OCI-LY7 (cell line): Measurements from ENCODE around the gene C10orf90. TPM values are rescaled to one million over a fixed set of nuclear protein-coding genes. Genes with fewer than 3 reads are reported as not detected.

Experiments
- BruUV-seq: library from RNA; stranded (reverse); fragments of 400-500 nt; replicated peaks from 2 replicates; lab custom pipeline; 2021; lab: Mats Ljungman, UMichigan
- CTCF ChIA-PET: fragments of 300-600 bp; sonication (Branson Sonifier 250); formaldehyde crosslinking; loops from one replicate; lab custom pipeline; 2022; ENCODE audit warnings: antibody characterized with exemption; ENCODE audit not compliant: unreplicated experiment; lab: Charles Lee
- POLR2A ChIA-PET: fragments of 300-600 bp; sonication (Branson Sonifier 250); formaldehyde crosslinking; loops from one replicate; lab custom pipeline; 2022; ENCODE audit warnings: antibody characterized with exemption; lab: Charles Lee
- DNase-seq: peaks from one replicate; pipeline ENCODE4 v3.0.0-alpha.2; 2015; ENCODE audit warnings: low spot score
- H2AFZ ChIP-seq: fragments of 200-600 bp; sonication (generic), shearing (Covaris generic); 2 replicates; pipeline ENCODE4 v1.6.1; 2014; ENCODE audit warnings: mild to moderate bottlenecking, antibody characterized with exemption, low read length, moderate library complexity
- H3K27ac ChIP-seq: fragments of 200-600 bp; sonication (generic); 2 replicates; pipeline ENCODE4 v1.5.1; 2014; ENCODE audit warnings: mixed run types, low read depth, mild to moderate bottlenecking, moderate library complexity, low read length, inconsistent platforms; ENCODE audit not compliant: poor library complexity, severe bottlenecking
- H3K36me3 ChIP-seq: fragments of 200-600 bp; sonication (generic); 2 replicates; pipeline ENCODE4 v1.6.1; 2014; ENCODE audit warnings: mild to moderate bottlenecking, antibody characterized with exemption, low read length, moderate library complexity, mixed read lengths; ENCODE audit not compliant: insufficient read depth
- H3K4me1 ChIP-seq: fragments of 200-600 bp; sonication (generic); 2 replicates; pipeline ENCODE4 v1.5.1; 2014; ENCODE audit warnings: mild to moderate bottlenecking, low read length; ENCODE audit not compliant: insufficient read depth, poor library complexity, severe bottlenecking
- H3K4me2 ChIP-seq: fragments of 200-600 bp; sonication (generic); 2 replicates; pipeline ENCODE4 v1.6.1; 2014; ENCODE audit warnings: mild to moderate bottlenecking, low read length
- H3K4me3 ChIP-seq: fragments of 200-600 bp; sonication (generic); 2 replicates; pipeline ENCODE4 v1.5.1; 2014; ENCODE audit warnings: mild to moderate bottlenecking, low read depth, low read length; ENCODE audit not compliant: poor library complexity, severe bottlenecking
- H3K79me2 ChIP-seq: fragments of 200-600 bp; sonication (generic); 2 replicates; pipeline ENCODE4 v1.6.1; 2016; ENCODE audit warnings: low read depth, mild to moderate bottlenecking, low read length, moderate library complexity, mixed read lengths; ENCODE audit not compliant: insufficient read depth
- H3K9me2 ChIP-seq: fragments of 200-600 bp; sonication (generic); 2 replicates; pipeline ENCODE4 v1.6.1; 2016; ENCODE audit warnings: mild to moderate bottlenecking, low read length, mixed read lengths; ENCODE audit not compliant: insufficient read depth
- H3K9me3 ChIP-seq: fragments of 200-600 bp; sonication (generic); 2 replicates; pipeline ENCODE4 v1.6.1; 2014; ENCODE audit warnings: mild to moderate bottlenecking, mixed run types, low read length, mixed read lengths
- H4K20me1 ChIP-seq: fragments of 200-600 bp; sonication (generic); 2 replicates; pipeline ENCODE4 v1.6.1; 2014; ENCODE audit warnings: mild to moderate bottlenecking, antibody characterized with exemption, low read length, moderate library complexity, mixed read lengths; ENCODE audit not compliant: insufficient read depth
- EZH2phosphoT487 ChIP-seq: fragments of 200-600 bp; sonication (generic); IDR thresholded peaks from 2 replicates; pipeline ENCODE4 v1.6.1; 2018; ENCODE audit warnings: low read depth, borderline replicate concordance, mild to moderate bottlenecking, mixed run types, antibody characterized with exemption, low read length, moderate library complexity, mixed read lengths
- intact Hi-C: fragments of 100-400 bp; cut with micrococcal nuclease; formaldehyde crosslinking; loops from one replicate; pipeline ENCODE4 v1.10.0; 2022; ENCODE audit not compliant: unreplicated experiment
- total RNA-seq, 2 experiments: library from RNA; depleted of rRNA in 1 of 2; stranded (reverse); fragments of >200 nt in 1 of 2; shearing (Covaris generic) in 1 of 2; gene quantifications; 2 replicates each; pipeline ENCODE4 v1.2.3, GENCODE V29; 2014 to 2022
- TF ChIP-seq, protein P1 (sequence below): fragments of 200-600 bp; sonication (generic); conservative IDR thresholded peaks from 2 replicates; pipeline ENCODE4 v1.5.1; 2014; ENCODE audit warnings: mild to moderate bottlenecking, antibody characterized with exemption, low read length, moderate library complexity, mixed read lengths

The C10orf90 gene
- total RNA-seq, 2 experiments from 2014 or later, result not detected

DNA sequence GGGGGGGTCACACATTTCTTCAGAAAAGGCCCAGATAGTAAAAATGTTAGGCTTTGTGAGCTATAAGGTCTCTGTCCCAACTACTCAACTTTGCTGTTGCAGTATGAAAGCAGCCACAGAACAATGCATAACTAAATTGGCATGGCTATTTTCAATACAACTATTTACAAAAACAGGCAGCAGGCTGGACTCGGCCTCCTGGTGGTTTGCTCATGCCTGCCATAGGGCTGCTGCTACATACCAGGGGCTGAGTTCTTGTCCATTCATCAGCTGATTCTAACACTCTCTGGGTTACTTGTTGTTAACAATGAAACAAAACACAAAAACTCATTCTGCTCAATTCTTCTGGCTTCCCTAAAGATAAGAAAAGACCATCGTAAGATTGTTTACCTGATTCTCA lies 172.8 kb downstream of the C10orf90 start:
- ChIA-PET POLR2A (no interaction called here), CTCF (no interaction called here)
- H3K9me3 ChIP-seq, result no peaks in the 10 kb centered on the region
- H4K20me1 ChIP-seq, result no peaks in the 10 kb centered on the region
- no peaks in the 10 kb centered on the region for H3K36me3 ChIP-seq
- H3K4me1 ChIP-seq, result no peaks in the 10 kb centered on the region
- H3K9me2 ChIP-seq, result no peaks in the 10 kb centered on the region
- H3K27ac ChIP-seq, result no peak overlapping the region
- DNase-seq, result no peak
- intact Hi-C loops, result no loop called here
- BruUV-seq, result no TSS peak
- no peak overlapping the region for H3K4me2 ChIP-seq
- no peaks in the 10 kb centered on the region for H3K79me2 ChIP-seq
- H2AFZ ChIP-seq, result no peak overlapping the region
- H3K4me3 ChIP-seq, result no peak overlapping the region
- TF ChIP-seq, protein P1, sequence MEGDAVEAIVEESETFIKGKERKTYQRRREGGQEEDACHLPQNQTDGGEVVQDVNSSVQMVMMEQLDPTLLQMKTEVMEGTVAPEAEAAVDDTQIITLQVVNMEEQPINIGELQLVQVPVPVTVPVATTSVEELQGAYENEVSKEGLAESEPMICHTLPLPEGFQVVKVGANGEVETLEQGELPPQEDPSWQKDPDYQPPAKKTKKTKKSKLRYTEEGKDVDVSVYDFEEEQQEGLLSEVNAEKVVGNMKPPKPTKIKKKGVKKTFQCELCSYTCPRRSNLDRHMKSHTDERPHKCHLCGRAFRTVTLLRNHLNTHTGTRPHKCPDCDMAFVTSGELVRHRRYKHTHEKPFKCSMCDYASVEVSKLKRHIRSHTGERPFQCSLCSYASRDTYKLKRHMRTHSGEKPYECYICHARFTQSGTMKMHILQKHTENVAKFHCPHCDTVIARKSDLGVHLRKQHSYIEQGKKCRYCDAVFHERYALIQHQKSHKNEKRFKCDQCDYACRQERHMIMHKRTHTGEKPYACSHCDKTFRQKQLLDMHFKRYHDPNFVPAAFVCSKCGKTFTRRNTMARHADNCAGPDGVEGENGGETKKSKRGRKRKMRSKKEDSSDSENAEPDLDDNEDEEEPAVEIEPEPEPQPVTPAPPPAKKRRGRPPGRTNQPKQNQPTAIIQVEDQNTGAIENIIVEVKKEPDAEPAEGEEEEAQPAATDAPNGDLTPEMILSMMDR, result no peak
- TF ChIP-seq EZH2phosphoT487, result no peak

- intact Hi-C loops, result no loop called here
- H3K4me1 ChIP-seq, result no peaks in the 10 kb centered on the region
- TF ChIP-seq EZH2phosphoT487, result no peak
- TF ChIP-seq, protein P1, result no peak
- no peaks in the 10 kb centered on the region for H3K36me3 ChIP-seq
- no peak for DNase-seq
- ChIA-PET CTCF (no interaction called here), POLR2A (no interaction called here)
- no peak overlapping the region for H3K27ac ChIP-seq
- BruUV-seq, result no TSS peak
- no peak overlapping the region for H3K4me3 ChIP-seq
- no peaks in the 10 kb centered on the region for H3K9me3 ChIP-seq
- no peaks in the 10 kb centered on the region for H3K79me2 ChIP-seq
- no peaks in the 10 kb centered on the region for H3K9me2 ChIP-seq
- H4K20me1 ChIP-seq, result no peaks in the 10 kb centered on the region
- H3K4me2 ChIP-seq, result no peak overlapping the region
- no peak overlapping the region for H2AFZ ChIP-seq
These were observed 173.5 kb downstream of the C10orf90 start for GRCh38 chr10:126496771-126497545.

DNA sequence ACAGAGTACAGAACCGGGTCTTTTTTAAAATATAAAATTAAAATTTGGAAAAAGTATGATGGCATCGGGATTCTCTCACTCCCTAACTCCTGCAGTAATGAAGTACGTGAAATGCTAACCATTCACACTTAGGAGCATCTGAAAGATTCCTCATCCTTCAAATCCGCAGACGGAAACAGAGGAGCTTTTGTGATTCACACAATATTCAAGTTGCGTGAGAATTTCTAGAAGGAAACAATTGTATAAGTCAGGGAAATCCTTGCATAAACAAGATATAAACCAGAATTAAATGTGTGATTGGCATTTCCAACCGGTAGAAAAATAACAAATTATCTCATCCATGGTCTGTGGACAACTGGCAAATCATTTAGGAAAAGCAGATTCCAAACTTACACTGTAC lies 179.0 kb downstream of the C10orf90 start:
- Histone ChIP-seq H3K4me2 (no peak overlapping the region), H2AFZ (no peak overlapping the region), H3K9me2 (no peaks in the 10 kb centered on the region), H4K20me1 (no peaks in the 10 kb centered on the region), H3K27ac (no peak overlapping the region), H3K9me3 (no peaks in the 10 kb centered on the region), H3K36me3 (no peaks in the 10 kb centered on the region), H3K4me1 (no peaks in the 10 kb centered on the region), H3K4me3 (no peak overlapping the region), H3K79me2 (no peaks in the 10 kb centered on the region)
- no peak for TF ChIP-seq EZH2phosphoT487
- TF ChIP-seq, protein P1, result no peak
- intact Hi-C loops, result no loop called here
- CTCF ChIA-PET, result no interaction called here
- BruUV-seq, result no TSS peak
- no peak for DNase-seq
- POLR2A ChIA-PET, result no interaction called here
